22Rv1 (cell line): ENCODE measurements around the gene SDK1.

ENCODE experiments used
- H3K27ac ChIP-seq: fragments of 450-650 bp; 2 replicates; pipeline ENCODE4 v1.5.1; 2017
- CTCF ChIP-seq: fragments of 450-650 bp; IDR thresholded peaks from 2 replicates; pipeline ENCODE4 v1.5.1; 2017; ENCODE audit warnings: mild to moderate bottlenecking
- ZFX ChIP-seq: fragments of 450-650 bp; IDR thresholded peaks from 2 replicates; pipeline ENCODE4 v1.6.1; 2017; ENCODE audit warnings: antibody characterized with exemption, borderline replicate concordance

SDK1 gene

GRCh38 chr7:4115941-4116610 is 815.0 kb downstream of the SDK1 start:
- no peak for TF ChIP-seq CTCF
- TF ChIP-seq ZFX, result no peak
- no peak overlapping the region for H3K27ac ChIP-seq

DNA sequence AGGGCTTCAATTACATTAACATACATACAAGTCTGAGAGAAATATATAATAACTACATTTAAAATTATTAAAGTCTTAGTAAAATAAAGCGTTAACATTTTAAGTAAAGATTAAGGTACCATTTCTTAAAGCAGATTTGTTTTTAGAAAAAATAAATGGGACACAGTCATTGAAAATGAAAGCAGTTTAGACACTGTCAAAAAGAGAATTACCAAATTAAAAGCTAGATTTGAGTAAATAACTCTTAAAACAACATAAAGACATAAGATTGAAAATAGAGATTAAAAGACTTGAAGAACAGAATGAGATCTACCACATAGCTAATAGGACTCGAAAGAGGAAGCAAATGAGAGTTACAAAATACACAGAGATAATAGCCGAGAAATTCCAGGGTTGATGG is 818.8 kb downstream of the SDK1 start:
- TF ChIP-seq CTCF (no peak), ZFX (no peak)
- H3K27ac ChIP-seq, result no peak overlapping the region

DNA sequence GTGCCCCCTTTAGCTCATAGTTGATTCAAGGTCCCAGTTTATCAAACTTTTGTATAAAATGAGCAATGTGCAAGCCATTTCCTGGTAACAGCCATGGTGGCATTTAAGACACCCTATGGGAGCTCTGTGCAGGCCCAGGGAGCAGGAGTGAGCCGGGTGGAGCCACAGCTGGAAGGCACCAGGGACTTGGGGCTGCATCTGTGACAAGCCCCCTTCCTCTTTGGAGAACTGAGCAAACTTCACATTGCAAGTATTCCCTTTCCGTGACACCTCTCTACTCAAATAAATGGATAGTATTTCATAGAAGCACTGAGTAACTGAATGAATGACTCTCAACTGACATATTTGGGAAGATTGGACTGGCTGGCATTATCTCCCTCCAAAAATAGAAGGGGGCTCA is 822.3 kb downstream of the SDK1 start:
- no peak for TF ChIP-seq CTCF
- TF ChIP-seq ZFX, result no peak
- no peak overlapping the region for H3K27ac ChIP-seq

DNA sequence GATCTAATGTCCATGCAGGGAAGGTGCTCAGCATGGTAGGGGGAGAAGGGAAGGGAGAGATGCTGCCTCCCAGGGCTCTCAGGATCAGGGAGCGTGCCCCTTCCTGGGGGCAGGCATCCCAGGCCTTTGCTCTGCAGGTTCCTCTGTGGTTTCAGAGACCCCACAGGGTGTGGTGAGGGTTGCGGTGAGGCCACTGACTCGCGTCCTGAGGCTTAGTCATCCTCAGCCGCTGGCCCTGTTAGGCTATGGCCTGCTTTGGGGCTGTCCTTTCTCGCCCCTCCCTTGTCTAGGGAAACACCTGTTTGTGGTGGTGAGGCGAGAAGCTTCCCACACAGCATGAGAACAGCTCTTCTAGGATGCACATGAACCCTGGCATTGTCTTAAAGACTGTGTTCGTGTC is 822.8 kb downstream of the SDK1 start:
- TF ChIP-seq ZFX, result no peak
- TF ChIP-seq CTCF, result no peak
- no peak overlapping the region for H3K27ac ChIP-seq

DNA sequence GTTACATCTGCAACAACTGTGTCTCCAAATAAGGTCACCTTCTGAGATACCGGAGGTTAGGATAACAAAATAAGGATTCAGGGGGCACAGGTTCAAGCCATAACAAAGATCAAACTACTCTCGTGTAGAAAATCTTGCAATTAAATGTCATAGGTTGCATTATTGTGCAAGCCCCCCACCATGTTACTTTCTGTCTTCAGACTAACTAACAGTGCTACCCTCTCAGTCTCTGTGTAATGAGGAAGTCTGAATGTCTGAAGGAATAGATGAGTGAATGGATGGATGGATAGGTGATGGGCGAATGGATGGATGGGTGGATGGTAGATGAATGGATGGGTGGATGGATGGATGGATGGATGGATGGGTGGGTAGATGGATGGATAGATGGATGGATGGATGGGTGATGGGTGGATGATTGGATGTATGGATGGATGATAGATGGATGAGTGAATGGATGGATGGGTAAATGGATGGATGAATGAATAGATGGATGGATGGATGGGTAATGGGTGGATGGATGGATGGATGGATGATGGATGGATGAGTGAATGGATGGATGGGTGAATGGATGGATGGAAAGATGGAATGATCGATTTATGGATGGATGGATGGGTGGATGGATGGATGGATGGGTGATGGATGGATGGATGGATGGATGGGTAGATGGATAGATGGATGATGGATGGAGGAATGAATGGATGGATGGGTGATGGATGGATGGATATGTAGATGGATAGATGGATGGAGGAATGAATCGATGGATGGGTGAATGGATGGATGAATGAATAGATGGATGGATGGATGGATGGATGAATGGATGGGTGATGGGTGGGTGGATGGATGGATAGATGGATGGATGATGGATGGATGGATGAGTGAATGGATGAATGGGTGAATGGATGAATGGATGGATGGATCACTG is 823.8 kb downstream of the SDK1 start:
- H3K27ac ChIP-seq, result no peak overlapping the region
- TF ChIP-seq ZFX (no peak), CTCF (no peak)

- no peak for TF ChIP-seq ZFX
- TF ChIP-seq CTCF, result no peak
- no peak overlapping the region for H3K27ac ChIP-seq
Observed at GRCh38 chr7:4127909-4128560, 827.0 kb downstream of the SDK1 start.
